Sciatic nerve (tissue), 2 donors: ENCODE data around the gene MPZL3. TPM values are rescaled to one million over a fixed set of nuclear protein-coding genes. Genes with fewer than 3 reads are reported as not detected.

Experiments
- ATAC-seq: fragments of 200-7000 bp; cut with Tn5 transposase; one replicate; pipeline ENCODE4 v1.9.1; 2020; ENCODE audit warnings: mild to moderate bottlenecking, moderate library complexity
- DNase-seq: peaks from one replicate; pipeline ENCODE4 v3.0.0-alpha.2; 2020; ENCODE audit warnings: low spot score
- intact Hi-C: fragments of 100-400 bp; cut with DNase I; formaldehyde crosslinking; loops from one replicate; pipeline ENCODE4 v1.14.2; 2022
- total RNA-seq: library from RNA; stranded (reverse); fragmentation: NEBNext Ultra II Directional; extraction: Animal tissue kit (Norgen Biotek cat#: 25700); gene quantifications from one replicate; pipeline ENCODE4 v1.2.1, GENCODE V29; 2021
- donor health status: DM: no; HTN: no; CAD: no.
- donor health status: DM: no; HTN: no; CAD: no.

Gene MPZL3
- total RNA-seq, 1 donor from 2014 or later = 2.7 TPM

DNA sequence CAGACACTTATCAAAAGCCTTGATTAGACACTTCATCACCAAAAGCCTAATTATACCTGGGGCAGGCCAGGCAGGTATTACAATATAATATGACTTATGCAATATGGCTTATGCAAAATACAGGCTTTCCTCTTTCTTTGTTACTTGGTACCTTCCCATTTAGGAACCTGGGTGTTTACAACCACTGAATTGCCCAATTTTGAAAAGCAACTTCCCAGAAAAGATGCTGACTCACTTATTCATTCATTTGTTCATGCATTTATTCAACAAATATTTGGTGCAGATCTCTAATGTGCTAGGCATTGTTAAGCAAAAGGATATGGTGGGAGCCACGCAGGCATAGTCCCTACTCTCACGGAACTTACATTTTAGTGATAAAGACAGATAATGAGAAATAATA is 13.7 kb downstream of the MPZL3 start:
- no peak for ATAC-seq
- intact Hi-C loops = no loop called here
- DNase-seq = no peak

- intact Hi-C loops = no loop called here
Observed at GRCh38 chr11:118236170-118236569, 16.0 kb downstream of the MPZL3 start.

DNA sequence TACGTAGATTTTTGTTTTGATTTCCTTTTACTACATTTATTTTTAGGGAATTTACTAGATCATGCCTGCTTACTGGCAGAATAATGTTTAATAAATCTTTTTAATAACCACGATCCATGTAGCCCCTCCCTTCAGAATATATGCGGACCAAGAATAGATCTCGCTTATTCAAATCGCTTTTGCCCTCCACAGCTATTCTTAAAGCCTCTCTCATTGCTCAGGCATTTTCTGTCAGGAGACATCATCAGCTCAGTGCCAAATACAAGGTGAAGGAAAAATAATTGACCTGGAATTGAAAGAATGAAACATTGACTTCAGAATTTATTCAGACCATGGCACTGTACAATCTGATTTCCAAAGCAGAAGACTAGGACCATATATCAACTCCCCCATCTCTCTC is 17.3 kb downstream of the MPZL3 start:
- DNase-seq (no peak), ATAC-seq (no peak)
- intact Hi-C loops = no loop called here

More at GRCh38 chr11:118236170-118236569, 16.0 kb downstream of the MPZL3 start:
- ATAC-seq = no peak
- no peak for DNase-seq

GRCh38 chr11:118233850-118234249 is 18.3 kb downstream of the MPZL3 start:
- DNase-seq (no peak), ATAC-seq (no peak)
- intact Hi-C loops = no loop called here

GRCh38 chr11:118233377-118233776 is 18.8 kb downstream of the MPZL3 start:
- intact Hi-C loops = no loop called here
- no peak for ATAC-seq

DNA sequence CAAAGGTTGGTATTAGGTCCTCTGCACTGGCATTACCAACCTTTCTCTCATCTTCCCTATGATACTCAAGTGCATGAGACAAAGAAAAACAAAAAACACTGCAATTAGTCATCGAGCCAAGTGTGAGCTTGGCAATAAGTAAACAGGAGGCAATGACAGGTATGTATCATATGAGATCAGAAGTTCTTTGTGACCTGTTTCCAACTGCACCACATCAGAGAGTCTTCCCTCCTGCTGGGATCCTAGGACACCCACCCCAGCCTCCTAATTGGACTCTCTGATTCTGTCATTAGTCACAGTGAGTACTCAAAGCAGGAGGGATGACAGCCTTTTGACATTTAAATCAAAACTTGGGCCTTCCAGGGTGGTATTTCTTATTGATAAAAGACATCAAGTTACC is 19.5 kb downstream of the MPZL3 start:
- DNase-seq = no peak
- intact Hi-C loops = no loop called here
- ATAC-seq = no peak

More at GRCh38 chr11:118233377-118233776, 18.8 kb downstream of the MPZL3 start:
- DNase-seq = no peak

- DNase-seq (no peak), ATAC-seq (no peak)
Observed at GRCh38 chr11:118231461-118231860, 20.7 kb downstream of the MPZL3 start.

DNA sequence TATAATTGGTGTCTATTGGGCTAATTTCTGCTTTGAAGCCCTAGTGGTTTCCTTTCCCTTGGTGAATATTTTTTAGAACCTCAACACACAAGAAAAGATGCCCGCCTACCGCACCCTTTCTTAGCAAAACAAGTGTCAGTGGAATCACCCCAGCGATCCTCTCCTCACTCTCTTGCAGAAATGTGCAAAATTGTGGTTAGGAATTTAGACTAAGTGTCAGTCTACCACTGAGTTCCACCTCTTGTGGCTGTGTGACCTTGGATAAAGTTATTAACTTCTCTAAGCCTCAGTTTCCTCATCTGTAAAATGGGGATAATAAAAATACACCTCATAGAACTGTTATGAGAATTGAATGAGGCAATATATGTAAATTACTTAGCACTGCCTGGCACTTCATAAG is 22.1 kb downstream of the MPZL3 start:
- intact Hi-C loops = no loop called here
- DNase-seq = no peak
- ATAC-seq = no peak

More at GRCh38 chr11:118231461-118231860, 20.7 kb downstream of the MPZL3 start:
- intact Hi-C loops = no loop called here

DNA sequence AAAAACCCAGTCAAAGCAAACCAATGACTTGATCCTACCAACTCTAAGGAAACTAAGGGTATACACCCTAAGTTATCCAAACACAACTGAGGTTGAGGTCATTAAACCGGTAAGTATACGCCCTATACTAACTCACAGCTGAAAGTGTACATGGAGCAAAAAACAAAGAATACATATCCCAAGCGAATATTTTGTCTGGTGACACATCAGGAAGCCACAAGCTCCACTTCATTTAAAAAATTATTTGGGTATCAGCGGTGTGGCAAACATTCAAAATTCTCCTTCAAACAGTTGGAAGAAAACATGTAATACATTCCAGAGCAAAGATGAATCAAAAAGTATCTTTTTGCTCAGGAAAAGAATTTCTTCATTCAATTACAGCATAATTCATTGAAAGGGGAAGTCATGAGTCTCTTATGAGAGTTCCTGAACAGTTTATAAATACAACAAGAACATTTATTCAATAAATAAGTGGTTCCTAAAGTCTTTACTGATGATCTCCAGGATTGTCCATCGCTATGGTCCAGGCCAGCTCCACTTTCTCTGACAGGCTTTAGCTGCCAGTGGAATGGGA is 22.8 kb downstream of the MPZL3 start:
- ATAC-seq (no peak), DNase-seq (no peak)
- intact Hi-C loops = no loop called here

DNA sequence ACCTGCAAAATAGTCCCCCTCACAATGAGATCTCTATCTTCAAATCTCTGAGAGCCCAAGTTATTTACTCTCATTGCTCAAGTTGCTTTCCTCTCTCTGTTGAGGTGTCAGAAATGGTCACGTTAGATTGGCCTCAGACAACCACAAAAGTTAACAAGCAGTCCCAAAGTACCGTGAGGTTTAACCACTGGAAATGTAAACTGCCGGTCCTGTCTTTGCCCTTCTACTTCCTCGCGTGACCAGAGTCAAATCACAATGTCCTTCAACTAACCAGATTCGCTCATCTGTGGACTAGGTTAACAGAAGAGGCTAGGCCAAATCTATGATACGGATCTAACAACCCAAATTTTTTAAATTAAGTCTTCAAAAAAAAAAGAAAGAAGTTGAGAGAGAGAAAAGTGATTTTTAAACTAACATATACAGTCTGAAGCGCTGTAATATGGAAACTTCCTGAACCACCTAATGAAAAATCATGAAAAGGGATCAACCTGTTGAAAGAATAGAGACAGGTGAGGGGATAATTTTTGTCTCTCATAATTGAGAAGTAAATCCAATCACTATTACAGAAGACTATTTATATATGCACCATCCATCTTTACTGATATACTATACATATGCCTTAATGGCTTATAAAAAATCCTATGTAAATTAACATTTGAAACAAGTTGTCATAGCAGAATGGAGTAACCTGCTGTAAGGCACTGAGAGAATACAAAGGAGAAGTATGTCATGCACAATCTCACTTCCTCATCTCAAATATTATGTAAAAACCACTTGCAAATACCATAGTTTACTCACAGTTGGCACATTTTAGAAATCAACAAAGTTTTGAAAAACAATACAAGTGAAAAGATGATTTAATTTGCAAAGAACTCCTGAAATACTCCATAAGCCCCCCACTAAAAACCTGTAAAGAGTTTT is 24.0 kb downstream of the MPZL3 start:
- intact Hi-C loops = no loop called here
- DNase-seq (no peak), ATAC-seq (peak; percentile 61)

DNA sequence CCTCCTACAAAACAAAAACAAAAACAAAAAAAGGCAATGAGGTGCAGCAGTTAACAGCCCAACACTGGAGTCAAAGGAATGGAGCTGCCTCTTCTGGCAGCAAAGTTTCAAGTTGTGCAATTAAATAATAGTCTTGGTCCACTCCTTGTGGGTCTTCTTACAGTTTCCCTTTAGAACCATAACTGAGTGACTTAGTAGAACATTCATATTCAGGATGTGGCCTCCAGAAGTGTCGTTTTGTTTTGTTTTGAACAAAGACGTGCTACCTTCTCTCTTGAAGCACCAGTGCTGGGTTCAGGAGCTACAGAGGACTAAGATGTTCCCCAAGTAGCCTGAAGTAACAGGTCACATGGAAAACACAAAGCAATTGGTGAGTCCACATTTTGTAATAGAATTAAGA is 25.4 kb downstream of the MPZL3 start:
- intact Hi-C loops = no loop called here
- DNase-seq = no peak
- no peak for ATAC-seq

GRCh38 chr11:118226296-118226695 is 25.9 kb downstream of the MPZL3 start:
- intact Hi-C loops = no loop called here
- no peak for ATAC-seq
- DNase-seq = no peak

DNA sequence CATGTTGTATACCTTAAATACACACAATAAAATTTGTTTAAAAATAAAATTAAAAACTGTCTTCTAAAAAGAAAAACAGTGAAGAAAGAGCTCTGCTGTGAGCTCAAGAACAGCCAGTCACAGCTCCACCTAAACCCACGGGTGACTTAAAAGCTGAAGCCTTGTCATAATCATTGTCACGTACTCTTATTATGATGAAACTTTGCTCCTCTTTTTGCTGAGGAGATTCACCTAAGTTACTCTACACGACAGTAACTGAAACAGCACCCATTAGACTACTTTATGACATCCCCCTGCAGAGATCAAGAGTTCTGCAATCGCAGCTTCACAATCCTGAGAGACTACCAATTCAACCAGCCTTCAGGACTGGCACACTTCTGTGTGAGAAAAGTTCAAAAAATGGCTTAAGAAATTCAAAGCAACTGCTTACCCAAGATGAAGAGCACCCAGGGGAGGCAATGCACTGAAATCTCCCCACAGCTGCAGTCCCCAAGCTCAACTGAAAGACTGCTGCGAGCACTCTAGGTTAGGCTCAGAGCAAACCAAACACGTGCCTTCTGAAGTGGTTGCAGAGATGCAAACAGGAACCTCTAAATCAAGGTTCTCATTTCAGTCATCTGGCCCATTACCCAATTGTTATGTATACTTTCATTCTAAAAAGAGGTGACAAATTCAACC is 27.5 kb downstream of the MPZL3 start, which contains the start of gene JAML:
Gene JAML (minus strand): TSS at position 501 of the 678 bp plus-strand sequence. CDS start 10,145 bp downstream, outside the sequence.
- DNase-seq = no peak
- ATAC-seq = peak; percentile 70
- intact Hi-C loops = no loop called here

GRCh38 chr11:118223992-118224391 is 28.2 kb downstream of the MPZL3 start:
- ATAC-seq = no peak
- no peak for DNase-seq
- intact Hi-C loops = no loop called here

GRCh38 chr11:118223570-118223969 is 28.6 kb downstream of the MPZL3 start:
- intact Hi-C loops = no loop called here
- DNase-seq (no peak), ATAC-seq (no peak)

GRCh38 chr11:118222437-118222836 is 29.7 kb downstream of the MPZL3 start:
- DNase-seq (no peak), ATAC-seq (no peak)
- intact Hi-C loops = no loop called here

- DNase-seq = no peak
- no peak for ATAC-seq
- intact Hi-C loops = no loop called here
Observed at GRCh38 chr11:118221419-118221818, 30.7 kb downstream of the MPZL3 start.

DNA sequence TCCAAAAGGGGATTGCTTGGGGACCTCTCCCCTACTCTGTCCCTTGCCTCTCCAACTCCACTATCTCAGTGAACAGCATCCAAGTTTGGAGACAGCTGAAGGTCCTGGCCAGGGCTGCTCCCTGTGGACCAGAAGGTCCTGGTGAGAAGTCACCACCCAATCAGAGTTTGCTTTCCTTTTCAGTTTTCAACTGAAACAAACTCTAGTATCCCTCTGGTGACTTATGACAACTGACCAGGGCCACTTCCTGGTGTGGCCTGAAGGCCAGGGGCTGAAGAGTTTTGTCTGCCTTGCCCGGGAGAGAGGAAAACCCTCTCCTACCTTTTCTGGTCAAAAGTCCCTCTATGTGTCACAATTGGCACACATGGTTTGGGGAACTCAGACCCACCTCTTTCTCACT is 32.4 kb downstream of the MPZL3 start:
- no peak for DNase-seq
- intact Hi-C loops = no loop called here
- no peak for ATAC-seq

DNA sequence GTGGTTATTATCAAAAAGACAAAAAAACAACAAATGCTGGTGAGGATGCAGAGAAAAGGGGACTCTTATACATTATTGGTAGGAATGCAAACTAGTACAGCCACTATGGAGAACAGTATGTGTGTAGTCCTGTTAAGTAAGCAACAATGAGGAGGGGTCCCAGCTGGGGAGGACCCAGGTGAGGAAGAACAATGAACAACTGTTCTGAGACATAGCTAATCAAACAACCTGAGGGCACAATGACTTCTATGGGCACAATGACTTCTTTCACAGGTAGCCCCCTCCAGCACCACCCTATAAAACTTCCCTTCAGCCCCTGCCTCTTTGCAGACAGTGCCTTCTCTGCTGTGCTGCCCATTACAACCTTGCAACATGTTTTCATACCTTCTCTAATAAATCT is 32.9 kb downstream of the MPZL3 start:
- intact Hi-C loops = no loop called here
- no peak for ATAC-seq
- no peak for DNase-seq

- intact Hi-C loops = no loop called here
- no peak for ATAC-seq
- no peak for DNase-seq
Observed at GRCh38 chr11:118217575-118217974, 34.6 kb downstream of the MPZL3 start.
